DMS114 treated with DMSO at 0.1 percent for 48 hours (cell line): Measurements from ENCODE around the gene ARHGAP45.

ENCODE experiments used
- DNase-seq: peaks from one replicate; lab custom pipeline; 2025; ENCODE audit not compliant: unreplicated experiment; lab: John Stamatoyannopoulos, UW

The ARHGAP45 gene

GRCh38 chr19:1069009-1069779 is 2.2 kb downstream of the ARHGAP45 start:
- no peak for DNase-seq

GRCh38 chr19:1070576-1070930 is 3.6 kb downstream of the ARHGAP45 start:
- DNase-seq, result no peak

- DNase-seq, result peak; percentile 28
Measured at GRCh38 chr19:1070931-1071791, 4.2 kb downstream of the ARHGAP45 start.

- no peak for DNase-seq
Measured at GRCh38 chr19:1072371-1073015, 5.5 kb downstream of the ARHGAP45 start.

- DNase-seq, result no peak
Measured at GRCh38 chr19:1073063-1073955, 6.3 kb downstream of the ARHGAP45 start.

- no peak for DNase-seq
Measured at GRCh38 chr19:1073956-1074517, 7.1 kb downstream of the ARHGAP45 start.

GRCh38 chr19:1074544-1075283 is 7.7 kb downstream of the ARHGAP45 start:
- peak; percentile 49 for DNase-seq

- DNase-seq, result no peak
Measured at GRCh38 chr19:1076046-1076386, 9.0 kb downstream of the ARHGAP45 start.

GRCh38 chr19:1076951-1077350 is 10.0 kb downstream of the ARHGAP45 start:
- DNase-seq, result no peak

GRCh38 chr19:1079566-1080111 is 12.7 kb downstream of the ARHGAP45 start:
- DNase-seq, result no peak

- no peak for DNase-seq
Measured at GRCh38 chr19:1080360-1081161, 13.6 kb downstream of the ARHGAP45 start.

- DNase-seq, result no peak
Measured at GRCh38 chr19:1081301-1082164, 14.6 kb downstream of the ARHGAP45 start.

GRCh38 chr19:1082165-1082927 is 15.4 kb downstream of the ARHGAP45 start:
- no peak for DNase-seq

- no peak for DNase-seq
Measured at GRCh38 chr19:1082928-1083816, 16.2 kb downstream of the ARHGAP45 start.

GRCh38 chr19:1084024-1084868 is 17.3 kb downstream of the ARHGAP45 start:
- DNase-seq, result no peak
